A673 (cell line): ENCODE results near the gene STARD7.

ENCODE experiments used
- EZH2 ChIP-seq: fragments of 200-600 bp; sonication (generic); IDR thresholded peaks from 2 replicates; pipeline ENCODE4 v1.6.1; 2017; ENCODE audit warnings: borderline replicate concordance, low read depth, mild to moderate bottlenecking, mixed read lengths, antibody characterized with exemption, low read length; ENCODE audit not compliant: poor library complexity, severe bottlenecking
- TF ChIP-seq, protein P1 (sequence below): fragments of 300-800, 200-600 bp; sonication (generic); conservative IDR thresholded peaks from 2 replicates; pipeline ENCODE4 v1.5.1; 2017; ENCODE audit warnings: low read depth, mild to moderate bottlenecking, antibody characterized with exemption, low read length, moderate library complexity, mixed read lengths

DNA sequence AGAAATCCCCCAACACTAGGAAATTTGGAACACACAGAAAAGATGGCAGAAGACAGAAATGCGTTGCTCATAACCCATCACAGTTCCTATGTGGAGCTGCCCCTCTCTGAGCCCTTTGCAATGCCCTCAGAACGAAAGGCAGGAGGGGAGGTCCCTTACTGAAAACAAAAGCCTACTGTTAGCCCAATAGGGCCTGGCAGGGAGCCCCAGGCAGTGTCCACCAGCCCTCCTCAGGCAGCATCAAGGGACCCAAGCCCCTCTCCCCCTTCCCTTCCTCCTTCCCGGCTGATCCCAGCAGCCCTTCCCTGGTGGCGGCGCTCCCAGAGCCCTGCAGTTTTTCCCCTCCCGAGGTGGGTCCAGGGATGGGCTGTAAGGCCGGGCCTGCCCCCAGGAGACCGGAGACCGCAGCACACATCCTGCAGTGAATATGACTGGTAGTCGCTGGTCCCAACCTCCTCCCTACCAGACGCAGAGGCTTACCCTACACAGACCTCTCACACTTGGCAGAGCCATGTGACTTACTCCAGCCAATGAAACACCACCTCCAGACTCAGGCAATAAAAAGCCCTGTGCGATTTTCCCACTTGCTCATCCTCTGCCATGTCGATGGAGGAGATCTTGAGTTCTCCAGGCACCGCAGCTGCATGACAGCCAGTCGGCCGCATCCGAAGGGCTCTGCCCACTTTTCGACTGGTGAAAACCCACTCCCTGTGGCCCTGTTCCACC lies 44.0 kb downstream of the STARD7 start:
- TF ChIP-seq, protein P1, sequence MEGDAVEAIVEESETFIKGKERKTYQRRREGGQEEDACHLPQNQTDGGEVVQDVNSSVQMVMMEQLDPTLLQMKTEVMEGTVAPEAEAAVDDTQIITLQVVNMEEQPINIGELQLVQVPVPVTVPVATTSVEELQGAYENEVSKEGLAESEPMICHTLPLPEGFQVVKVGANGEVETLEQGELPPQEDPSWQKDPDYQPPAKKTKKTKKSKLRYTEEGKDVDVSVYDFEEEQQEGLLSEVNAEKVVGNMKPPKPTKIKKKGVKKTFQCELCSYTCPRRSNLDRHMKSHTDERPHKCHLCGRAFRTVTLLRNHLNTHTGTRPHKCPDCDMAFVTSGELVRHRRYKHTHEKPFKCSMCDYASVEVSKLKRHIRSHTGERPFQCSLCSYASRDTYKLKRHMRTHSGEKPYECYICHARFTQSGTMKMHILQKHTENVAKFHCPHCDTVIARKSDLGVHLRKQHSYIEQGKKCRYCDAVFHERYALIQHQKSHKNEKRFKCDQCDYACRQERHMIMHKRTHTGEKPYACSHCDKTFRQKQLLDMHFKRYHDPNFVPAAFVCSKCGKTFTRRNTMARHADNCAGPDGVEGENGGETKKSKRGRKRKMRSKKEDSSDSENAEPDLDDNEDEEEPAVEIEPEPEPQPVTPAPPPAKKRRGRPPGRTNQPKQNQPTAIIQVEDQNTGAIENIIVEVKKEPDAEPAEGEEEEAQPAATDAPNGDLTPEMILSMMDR: no peak
- TF ChIP-seq EZH2: no peak
